HCT116 (cell line): Measurements from ENCODE around the gene APLN. TPM values are rescaled to one million over a fixed set of nuclear protein-coding genes. Genes with fewer than 3 reads are reported as not detected.
A peak's percentile ranks its signal among the peaks of the same experiment; 100 is the strongest.

ENCODE experiments used
- ATAC-seq: fragments of 200-7000 bp; cut with Tn5 transposase; 2 replicates; pipeline ENCODE4 v1.9.1; 2020; ENCODE audit warnings: mild to moderate bottlenecking, moderate library complexity
- BruUV-seq: library from RNA; stranded (reverse); fragments of 400-500 nt; replicated peaks from 2 replicates; lab custom pipeline; 2021; lab: Mats Ljungman, UMichigan
- CTCF ChIA-PET: fragments of 300-600 bp; sonication (Branson Sonifier 250); formaldehyde crosslinking; loops from one replicate; lab custom pipeline; 2021; ENCODE audit warnings: antibody characterized with exemption; lab: Charles Lee
- POLR2A ChIA-PET: fragments of 300-600, 350-600 bp; sonication (Branson Sonifier 250); formaldehyde crosslinking; loops from one replicate; lab custom pipeline; 2021; ENCODE audit warnings: antibody characterized with exemption; lab: Charles Lee
- RAD21 ChIA-PET, 2 experiments: fragments of 300-600 bp; sonication (Branson Sonifier 250); formaldehyde crosslinking; loops; one replicate each; lab custom pipeline; 2023; ENCODE audit warnings: low total read pairs in 2 of 2; ENCODE audit not compliant: uncharacterized antibody in 2 of 2, unreplicated experiment in 2 of 2, low non-redundant PET in 1 of 2; lab: Charles Lee
- DNase-seq: peaks from one replicate; pipeline ENCODE4 v3.0.0-alpha.2; 2010; ENCODE audit warnings: low read depth, low spot score
- H2AFZ ChIP-seq: fragments of 200-600 bp; shearing (Covaris generic), sonication (generic); 2 replicates; pipeline ENCODE4 v1.6.1; 2017; ENCODE audit warnings: low read depth, mixed run types, mixed read lengths, antibody characterized with exemption, low read length; ENCODE audit not compliant: poor library complexity, severe bottlenecking
- H3K27ac ChIP-seq: 2 replicates; pipeline ENCODE4 v1.5.1; 2012; ENCODE audit warnings: low read depth, low read length
- H3K27me3 ChIP-seq: fragments of 200-600 bp; sonication (generic); 2 replicates; pipeline ENCODE4 v1.6.1; 2016; ENCODE audit warnings: mixed run types, low read length, mixed read lengths; ENCODE audit not compliant: insufficient read depth
- H3K36me3 ChIP-seq, 2 experiments: fragments of 200-500 bp in 1 of 2; fragments of 200-600 bp in 1 of 2; sonication (Bioruptor generic) in 1 of 2; sonication (generic) in 1 of 2; 2 replicates each; pipeline versions ENCODE4 v1.5.1 to v1.6.1; 2014 to 2016; ENCODE audit warnings: low read length in 2 of 2, inconsistent platforms in 1 of 2, mixed read lengths in 1 of 2, mixed run types in 1 of 2; ENCODE audit not compliant: insufficient read depth in 2 of 2, control insufficient read depth in 1 of 2
- H3K4me1 ChIP-seq, 2 experiments: fragments of 200-600 bp in 1 of 2; sonication (generic) in 1 of 2; 2 replicates each; pipeline versions ENCODE4 v1.5.1 to v1.6.1; 2012 to 2017; ENCODE audit warnings: low read length in 2 of 2, inconsistent platforms in 1 of 2, mild to moderate bottlenecking in 1 of 2, mixed read lengths in 1 of 2, mixed run types in 1 of 2, moderate library complexity in 1 of 2; ENCODE audit not compliant: insufficient read depth in 2 of 2, control insufficient read depth in 1 of 2
- H3K4me2 ChIP-seq: fragments of 200-600 bp; sonication (generic); 2 replicates; pipeline ENCODE4 v1.6.1; 2017; ENCODE audit warnings: mixed run types, low read length, mixed read lengths
- H3K4me3 ChIP-seq, 2 experiments: fragments of 200-600 bp in 1 of 2; sonication (generic) in 1 of 2; replicated peaks in 1 of 2; 2 replicates each; pipeline ENCODE4 v1.5.1; 2011 to 2016; ENCODE audit warnings: low read length in 2 of 2, control low read depth in 1 of 2, low read depth in 1 of 2, mild to moderate bottlenecking in 1 of 2, mixed read lengths in 1 of 2, mixed run types in 1 of 2
- H3K79me2 ChIP-seq: fragments of 200-600 bp; sonication (generic); 2 replicates; pipeline ENCODE4 v1.6.1; 2017; ENCODE audit warnings: mild to moderate bottlenecking, mixed run types, low read length, moderate library complexity, mixed read lengths; ENCODE audit not compliant: insufficient read depth
- H3K9ac ChIP-seq: fragments of 200-600 bp; sonication (generic); 2 replicates; pipeline ENCODE4 v1.6.1; 2016; ENCODE audit warnings: low read length, mixed read lengths
- H3K9me2 ChIP-seq: fragments of 200-600 bp; sonication (generic), shearing (Covaris generic); 2 replicates; pipeline ENCODE4 v1.6.1; 2017; ENCODE audit warnings: mixed run types, mild to moderate bottlenecking, moderate library complexity; ENCODE audit not compliant: insufficient read depth
- H3K9me3 ChIP-seq, 2 experiments: fragments of 200-500 bp in 1 of 2; fragments of 200-600 bp in 1 of 2; sonication (Bioruptor generic) in 1 of 2; sonication (generic) in 1 of 2; 2 replicates each; pipeline ENCODE4 v1.6.1; 2014 to 2017; ENCODE audit warnings: low read length in 2 of 2, mixed read lengths in 2 of 2, inconsistent platforms in 1 of 2, low read depth in 1 of 2, mild to moderate bottlenecking in 1 of 2, mixed run types in 1 of 2, moderate library complexity in 1 of 2; ENCODE audit not compliant: control insufficient read depth in 1 of 2, insufficient read depth in 1 of 2
- H4K20me1 ChIP-seq: fragments of 200-600 bp; sonication (generic), shearing (Covaris generic); 2 replicates; pipeline ENCODE4 v1.6.1; 2017; ENCODE audit warnings: mixed run types, mild to moderate bottlenecking, moderate library complexity; ENCODE audit not compliant: insufficient read depth
- CTCF ChIP-seq, 3 experiments: fragments of 200-600 bp in 1 of 3; sonication (generic) in 1 of 3; IDR thresholded peaks in 2 of 3; conservative IDR thresholded peaks in 1 of 3; 2 replicates each; pipeline ENCODE4 v1.5.1; 2012 to 2017; ENCODE audit warnings: low read depth in 2 of 3, low read length in 2 of 3, antibody characterized with exemption in 1 of 3, borderline replicate concordance in 1 of 3, control low read depth in 1 of 3, mild to moderate bottlenecking in 1 of 3, mixed read lengths in 1 of 3, mixed run types in 1 of 3, moderate library complexity in 1 of 3; ENCODE audit not compliant: insufficient read depth in 1 of 3
- EZH2 ChIP-seq: fragments of 200-600 bp; sonication (generic); IDR thresholded peaks from 2 replicates; pipeline ENCODE4 v1.6.1; 2017; ENCODE audit warnings: antibody characterized with exemption, mixed run types
- FOSL1 ChIP-seq: IDR thresholded peaks from 2 replicates; pipeline ENCODE4 v1.6.1; 2012; ENCODE audit warnings: low read depth
- RAD21 ChIP-seq: IDR thresholded peaks from 2 replicates; pipeline ENCODE4 v1.6.1; 2012; ENCODE audit warnings: low read depth, mild to moderate bottlenecking
- ZNF274 ChIP-seq: fragments of 200-500 bp; sonication (Bioruptor generic); IDR thresholded peaks from 2 replicates; pipeline ENCODE4 v1.6.1; 2014; ENCODE audit warnings: mild to moderate bottlenecking, low read depth, low read length, inconsistent platforms
- intact Hi-C: fragments of 100-400 bp; cut with micrococcal nuclease; formaldehyde crosslinking; loops from 2 replicates; pipeline ENCODE4 v1.10.0; 2022
- total RNA-seq: library from RNA; stranded (reverse); gene quantifications from one replicate; pipeline ENCODE4 v1.2.1, GENCODE V29; 2021; ENCODE audit not compliant: unreplicated experiment

APLN gene
- total RNA-seq, 1 experiment from 2014 or later, result 0.22 TPM

- CTCF ChIA-PET, result interaction anchor here (1.0 to 3.3 kb wide), 2 partner anchors 117 to 119 kb away, joined by 3 to 23 read pairs; no protein-coding TSS in a partner anchor
- DNase-seq (peak; percentile 23), ATAC-seq (0 out of 2 replicates have a peak, but pooled peaks have one; percentile 32)
- no peak for TF ChIP-seq ZNF274
- peak; percentile 78 for TF ChIP-seq RAD21
- TF ChIP-seq CTCF (IDR thresholded peaks at IDR 0.05 in 2 of 3, conservative IDR thresholded peaks at IDR 0.05 in 1 of 3; ENCODE audit: borderline replicate concordance in 1 of 3, insufficient read depth in 1 of 3, low read depth in 2 of 3, low read length in 2 of 3), result peak; percentile 60 to 61 (median 60); a peak in 5 of 6 replicates
- TF ChIP-seq FOSL1, result no peak
- POLR2A ChIA-PET, result no interaction called here
- no peaks in the 10 kb centered on the region for H3K79me2 ChIP-seq
- BruUV-seq, result no TSS peak
- no peak overlapping the region for H3K4me3 ChIP-seq
- H3K9me2 ChIP-seq, result no peaks in the 10 kb centered on the region
- no peaks in the 10 kb centered on the region for H3K36me3 ChIP-seq
- H3K9me3 ChIP-seq, result no peaks in the 10 kb centered on the region
- H3K27me3 ChIP-seq, result no peaks in the 10 kb centered on the region
- H4K20me1 ChIP-seq, result no peaks in the 10 kb centered on the region
- peaks cover 10 to 15% of the 10 kb centered on the region in 2 experiments; a peak in 2 of 4 replicates for H3K4me1 ChIP-seq
- intact Hi-C loops, result loop anchor here (1.0 to 10.0 kb wide), 4 partner anchors 119 to 1308 kb away; partner anchors contain the start of gene UTP14A
- no peak overlapping the region for H3K9ac ChIP-seq
- H3K27ac ChIP-seq, result no peak overlapping the region
- H2AFZ ChIP-seq, result peak overlapping the region; percentile 9
- H3K4me2 ChIP-seq, result peak overlapping the region; percentile 17; the same call in 1 of the 2 replicates
- RAD21 ChIA-PET, result interaction anchor here in 1 of 2 experiments (0.7 kb wide), 1 partner anchor 120 kb away, joined by 4 read pairs; no protein-coding TSS in a partner anchor
Observed at GRCh38 chrX:129606918-129607317, 47.8 kb downstream of the APLN start.

- H2AFZ ChIP-seq, result no peak overlapping the region
- H3K27me3 ChIP-seq, result no peaks in the 10 kb centered on the region
- ATAC-seq (0 out of 2 replicates have a peak, but pooled peaks have one; percentile 26), DNase-seq (no peak)
- no peak overlapping the region for H3K9ac ChIP-seq
- no peaks in the 10 kb centered on the region for H3K79me2 ChIP-seq
- no peak overlapping the region for H3K4me2 ChIP-seq
- no peaks in the 10 kb centered on the region for H3K9me3 ChIP-seq
- no peak overlapping the region for H3K27ac ChIP-seq
- no TSS peak for BruUV-seq
- H3K4me3 ChIP-seq, result no peak overlapping the region
- POLR2A ChIA-PET, result no interaction called here
- no peaks in the 10 kb centered on the region for H3K36me3 ChIP-seq
- peaks cover 10 to 15% of the 10 kb centered on the region in 2 experiments; a peak in 2 of 4 replicates for H3K4me1 ChIP-seq
- intact Hi-C loops, result loop anchor here (10.0 kb wide), 1 partner anchor 1314 kb away; no protein-coding TSS in a partner anchor
- CTCF ChIA-PET, result interaction anchor here (0.6 to 1.2 kb wide), 3 partner anchors 83 to 460 kb away, joined by 3 to 4 read pairs (median 3); no protein-coding TSS in a partner anchor
- RAD21 ChIA-PET, result no interaction called here
- no peaks in the 10 kb centered on the region for H4K20me1 ChIP-seq
- no peaks in the 10 kb centered on the region for H3K9me2 ChIP-seq
- TF ChIP-seq CTCF (IDR thresholded peaks at IDR 0.05 in 2 of 3, conservative IDR thresholded peaks at IDR 0.05 in 1 of 3; ENCODE audit: borderline replicate concordance in 1 of 3, insufficient read depth in 1 of 3, low read depth in 2 of 3, low read length in 2 of 3) (peak; percentile 16 to 57 (median 47); a peak in 5 of 6 replicates), RAD21 (peak; percentile 32; the same call in 1 of the 2 replicates), ZNF274 (no peak), EZH2 (no peak)
Observed at GRCh38 chrX:129600981-129601424, 53.8 kb downstream of the APLN start.
